ENCODE measurements around the gene TRIM7.
"Not testable (repeated sequence)": the region's sequence is repeated elsewhere in the genome, so short reads cannot be mapped to it uniquely, and the experiment has no call there.

TRIM7 gene

DNA sequence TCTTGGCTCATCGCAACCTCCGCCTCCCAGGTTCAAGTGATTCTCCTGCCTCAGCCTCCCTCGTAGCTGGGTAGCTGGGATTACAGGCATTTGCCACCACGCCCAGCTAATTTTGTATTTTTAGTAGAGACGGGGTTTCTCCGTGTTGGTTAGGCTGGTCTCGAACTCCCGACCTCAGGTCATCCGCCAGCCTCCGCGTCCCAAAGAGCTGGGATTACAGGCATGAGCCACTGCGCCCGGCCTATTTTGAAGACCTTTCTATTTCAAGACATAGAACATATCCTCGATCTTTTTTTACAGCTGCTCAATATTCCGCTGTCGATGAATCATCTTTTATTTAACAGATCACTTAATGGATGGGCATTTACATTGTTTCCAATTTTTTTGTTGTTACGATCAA is 5.7 kb upstream of the TRIM7 start:
- not testable (repeated sequence) for DNase-seq

DNA sequence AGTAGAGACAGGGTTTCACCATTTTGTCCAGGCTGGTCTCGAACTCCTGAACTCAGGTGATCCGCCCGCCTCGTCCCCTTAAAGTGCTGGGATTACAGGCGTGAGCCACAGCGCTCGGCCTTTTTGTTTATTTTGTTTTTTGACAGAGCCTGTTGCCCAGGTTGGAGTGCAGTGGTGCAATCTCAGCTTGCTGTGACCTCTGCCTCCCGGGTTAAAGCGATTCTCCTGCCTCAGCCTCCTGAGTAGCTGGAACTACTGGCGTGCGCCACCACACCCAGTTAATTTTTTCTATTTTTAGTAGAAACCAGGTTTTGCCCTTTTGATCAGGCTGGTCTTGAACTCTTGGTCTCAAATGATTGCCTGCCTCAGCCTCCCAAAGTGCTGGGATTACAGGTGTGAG is 5.2 kb upstream of the TRIM7 start:
- not testable (repeated sequence) for DNase-seq

DNA sequence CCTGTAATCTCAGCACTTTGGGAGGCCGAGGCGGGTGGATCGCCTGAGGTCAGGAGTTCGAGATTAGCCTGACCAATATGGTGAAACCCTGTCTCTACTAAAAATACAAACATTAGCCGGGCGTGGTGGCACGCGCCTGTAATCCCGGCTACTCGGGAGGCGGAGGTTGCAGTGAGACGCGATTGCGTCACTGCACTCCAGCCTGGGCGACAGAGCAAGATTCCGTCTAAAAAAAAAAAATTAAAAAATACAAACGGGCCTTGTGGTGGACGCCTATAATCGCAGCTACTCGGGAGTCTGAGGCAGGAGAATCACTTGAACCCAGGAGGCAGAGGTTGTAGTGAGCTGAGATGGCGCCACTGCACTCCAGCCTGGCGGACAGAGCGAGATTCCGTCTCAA is 4.0 kb upstream of the TRIM7 start:
- DNase-seq: not testable (repeated sequence)

DNA sequence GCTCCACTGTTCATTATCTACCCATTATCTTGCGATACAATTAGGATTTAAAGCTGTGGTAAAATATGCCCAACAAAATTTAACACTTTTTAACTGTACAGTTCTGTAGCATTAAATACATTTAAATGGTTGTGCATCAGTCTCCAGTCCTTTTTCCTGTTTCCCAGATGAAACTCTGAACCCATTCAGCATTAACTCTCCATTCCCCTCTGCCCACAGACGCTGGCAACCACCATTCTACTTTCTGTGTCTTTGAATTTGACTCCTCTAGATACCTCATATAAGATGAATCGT is 2.9 kb upstream of the TRIM7 start:
- no peak for DNase-seq

DNA sequence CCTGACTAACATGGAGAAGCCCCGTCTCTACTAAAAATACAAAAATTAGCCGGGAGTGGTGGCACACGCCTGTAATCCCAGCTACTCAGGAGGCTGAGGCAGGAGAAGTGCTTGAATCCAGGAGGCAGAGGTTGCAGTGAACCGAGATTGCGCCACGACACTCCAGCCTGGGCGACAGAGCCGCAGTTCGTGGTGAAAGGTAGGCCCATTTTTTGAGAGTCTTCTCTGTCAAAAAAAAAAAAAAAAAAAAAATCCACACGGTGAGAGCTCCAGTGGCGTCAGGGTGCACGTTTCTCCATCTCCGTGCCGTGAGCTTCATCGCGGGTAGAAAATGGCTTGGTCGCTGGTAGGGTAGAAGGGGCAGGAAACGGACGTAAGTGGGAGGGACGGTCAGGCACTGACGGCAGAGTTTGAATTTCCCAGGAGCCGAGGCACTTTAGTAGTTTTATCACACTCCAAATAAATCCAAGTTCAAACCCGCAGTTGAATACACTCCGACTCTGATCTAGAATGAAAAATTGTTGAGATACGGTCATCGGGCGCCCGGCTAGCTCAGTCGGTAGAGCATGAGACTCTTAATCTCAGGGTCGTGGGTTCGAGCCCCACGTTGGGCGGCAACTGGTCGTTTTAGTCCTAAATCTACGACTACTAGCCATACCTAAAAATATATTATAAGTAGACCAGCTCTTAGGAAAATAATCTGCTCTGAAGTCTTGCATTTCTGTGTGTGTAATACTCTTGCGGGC is 2.4 kb upstream of the TRIM7 start:
- peak; percentile 87 for DNase-seq

DNA sequence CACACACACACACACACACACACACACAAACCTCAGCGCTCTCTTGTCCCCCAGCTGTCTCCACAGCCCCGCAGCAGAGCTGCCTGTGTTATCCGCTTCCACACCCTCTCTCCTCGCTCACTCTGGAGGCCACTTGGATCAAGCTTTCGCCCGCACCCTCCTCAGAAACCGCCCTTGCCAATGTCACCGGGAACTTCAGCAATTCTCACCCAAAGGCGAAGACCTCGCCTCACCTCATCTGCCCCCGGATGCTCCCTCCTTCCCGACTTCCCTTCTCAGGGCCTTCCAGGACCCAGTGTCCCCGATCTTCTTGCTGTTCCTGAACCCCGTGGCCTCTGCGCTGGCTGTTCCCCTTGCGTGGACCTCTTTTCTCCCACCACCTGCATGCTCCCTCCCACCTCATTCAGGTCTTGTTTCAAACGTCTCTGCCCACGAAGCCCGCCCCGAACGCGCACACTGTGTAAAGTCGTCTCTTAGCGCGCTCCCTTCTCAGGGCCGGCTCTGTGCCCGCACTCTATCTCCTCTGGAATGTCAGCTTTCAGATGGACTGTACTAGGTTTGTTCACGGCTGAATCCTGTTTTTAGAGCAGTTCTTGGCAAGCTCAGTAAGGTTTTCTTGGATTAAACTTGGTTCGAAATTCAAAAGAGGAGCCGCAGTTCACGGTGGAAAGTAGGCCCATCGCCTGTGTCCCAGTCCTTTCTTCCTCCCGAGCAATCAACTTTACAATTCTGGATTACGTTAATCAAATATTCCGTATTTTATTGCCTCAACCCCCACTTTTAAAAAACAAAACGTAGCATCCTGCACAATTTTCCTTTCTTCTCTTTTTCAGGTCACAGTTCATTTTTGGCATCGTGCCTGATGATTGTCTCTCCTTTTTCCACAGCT is 1.0 kb upstream of the TRIM7 start:
- DNase-seq: no peak

DNA sequence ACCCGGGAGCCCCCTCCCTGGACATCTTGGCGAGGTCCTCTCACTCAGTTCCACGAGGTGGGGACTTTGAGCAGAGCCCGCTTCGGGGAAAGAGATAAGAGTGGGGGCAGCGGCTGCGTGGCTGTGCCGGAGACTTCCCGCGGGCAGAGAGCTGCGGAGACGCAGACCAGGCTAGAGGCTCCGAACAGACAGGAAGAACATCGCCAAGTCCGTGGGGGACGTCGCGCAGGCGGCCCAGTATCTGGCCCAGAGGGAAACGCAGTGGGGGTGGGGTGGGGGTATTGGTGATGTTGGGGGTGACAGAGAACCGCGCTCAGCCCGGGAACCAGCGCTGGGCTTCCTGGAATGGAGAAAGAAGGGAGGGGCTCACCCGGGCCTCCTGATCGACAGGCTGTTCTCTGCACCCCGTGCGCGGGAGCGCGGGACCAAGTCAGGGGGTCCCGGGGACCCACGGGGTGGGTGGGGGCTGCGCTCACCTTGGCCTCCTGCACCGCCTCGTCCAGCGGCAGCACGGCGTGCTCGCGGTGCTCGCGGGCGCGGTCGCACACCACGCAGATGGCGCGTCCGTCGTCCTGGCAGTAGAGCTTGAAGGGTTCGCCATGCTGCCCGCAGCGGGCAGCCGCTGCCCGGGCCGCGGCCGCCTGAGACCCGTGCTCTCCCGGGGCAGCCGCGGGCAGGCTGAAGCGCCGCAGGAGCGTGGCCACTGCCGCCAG is 727 bp downstream of the TRIM7 start:
- DNase-seq: no peak

DNA sequence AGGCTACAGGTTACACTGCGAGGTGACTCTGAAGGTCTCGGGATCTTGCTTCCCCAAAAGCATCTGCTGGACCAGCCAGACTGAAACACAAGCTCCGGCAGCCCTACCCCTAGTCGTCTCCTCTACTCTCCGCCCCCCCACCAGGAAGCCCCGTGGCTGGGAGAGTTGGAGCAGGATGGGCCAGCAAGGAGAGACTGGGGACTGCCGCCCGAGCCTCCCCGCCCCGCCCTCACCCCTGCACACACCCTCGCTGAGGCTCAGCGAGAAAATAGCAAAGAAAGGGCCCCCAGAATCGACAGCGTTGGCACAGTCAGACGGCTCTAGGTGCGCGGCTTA is 1.3 kb downstream of the TRIM7 start:
- DNase-seq: no peak

DNA sequence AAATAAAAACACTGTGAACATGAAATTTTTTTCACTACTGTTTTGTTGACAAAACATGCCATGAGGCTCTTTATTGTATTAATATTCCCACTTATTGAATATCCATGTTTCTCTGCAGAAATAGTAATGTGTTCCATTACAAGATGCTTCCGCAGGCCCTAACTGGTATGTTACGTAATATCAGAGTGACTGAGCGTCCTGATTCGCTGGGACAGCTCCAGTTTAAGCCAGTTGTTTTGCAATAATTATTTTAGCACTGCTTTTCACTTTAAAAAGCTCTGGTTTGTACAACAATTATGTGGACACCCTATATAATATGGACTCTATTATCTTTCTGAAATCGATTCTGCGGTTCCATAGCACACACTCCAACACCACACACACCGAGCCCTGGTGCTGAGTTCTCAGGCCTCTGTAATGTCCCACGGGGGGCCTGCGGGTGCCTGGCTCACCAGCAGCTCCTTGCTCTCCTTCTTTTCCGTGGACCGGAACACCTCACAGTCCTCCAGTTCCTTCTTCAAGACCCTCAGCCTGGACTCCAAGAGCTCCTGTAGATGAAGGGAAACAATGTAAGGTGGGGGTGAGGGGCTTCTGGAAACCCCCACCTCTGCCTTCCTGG is 1.8 kb downstream of the TRIM7 start:
- DNase-seq: no peak

DNA sequence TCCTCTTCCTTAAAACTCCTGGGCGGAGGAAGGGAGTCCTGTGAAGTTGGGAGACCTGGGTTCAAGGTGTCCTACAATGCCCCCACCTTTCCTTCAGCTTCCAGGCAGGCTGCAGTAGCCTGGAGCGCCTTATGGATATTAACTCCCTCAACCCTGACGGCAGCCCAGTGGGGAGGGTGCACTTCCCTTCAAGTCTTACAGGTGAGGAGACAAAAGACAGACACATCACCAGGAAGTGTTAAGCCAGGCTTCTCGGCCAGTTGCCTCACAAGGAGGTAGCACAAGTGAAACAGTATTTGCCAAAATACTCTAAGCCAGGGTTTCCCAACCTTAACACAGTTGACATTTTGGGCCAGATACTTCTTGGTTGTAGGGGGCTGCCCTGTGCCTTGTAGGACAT is 4.2 kb downstream of the TRIM7 start:
- DNase-seq: no peak

DNA sequence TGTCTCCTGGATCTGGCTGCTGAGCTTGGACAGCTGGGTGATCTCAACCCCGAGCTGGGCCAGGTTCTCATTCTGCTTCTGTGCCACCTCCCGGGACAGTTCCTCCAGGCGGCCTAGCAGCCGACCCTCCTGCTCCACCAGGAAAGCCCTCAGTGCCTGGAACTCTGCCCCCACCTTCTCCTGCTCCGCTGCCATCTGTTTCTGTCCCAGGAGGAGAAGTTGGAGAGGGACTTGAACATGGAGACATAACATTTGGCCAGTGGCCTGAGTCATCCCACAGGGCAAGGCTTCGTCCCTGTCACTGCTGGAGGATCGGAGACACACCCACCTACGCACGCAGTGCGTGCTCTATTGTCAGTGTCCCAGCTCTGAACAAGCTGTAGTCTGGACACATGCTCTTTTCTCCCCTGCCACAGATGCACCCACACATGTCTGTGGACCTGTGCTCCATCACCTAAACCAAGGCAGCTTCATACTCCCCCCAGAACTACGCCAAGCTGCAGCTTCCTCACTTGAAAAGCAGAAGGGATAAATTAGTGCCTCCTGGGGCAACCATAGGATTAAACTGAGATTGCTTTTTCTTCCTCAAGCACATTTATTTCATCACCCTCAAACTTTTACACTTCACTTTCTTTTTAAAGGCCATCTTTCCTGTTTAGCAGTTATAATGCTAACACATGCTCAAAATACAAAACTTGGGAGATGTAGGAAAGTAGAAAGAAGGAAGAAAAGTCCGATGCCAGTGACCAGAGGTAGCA is 4.9 kb downstream of the TRIM7 start:
- DNase-seq: no peak

DNA sequence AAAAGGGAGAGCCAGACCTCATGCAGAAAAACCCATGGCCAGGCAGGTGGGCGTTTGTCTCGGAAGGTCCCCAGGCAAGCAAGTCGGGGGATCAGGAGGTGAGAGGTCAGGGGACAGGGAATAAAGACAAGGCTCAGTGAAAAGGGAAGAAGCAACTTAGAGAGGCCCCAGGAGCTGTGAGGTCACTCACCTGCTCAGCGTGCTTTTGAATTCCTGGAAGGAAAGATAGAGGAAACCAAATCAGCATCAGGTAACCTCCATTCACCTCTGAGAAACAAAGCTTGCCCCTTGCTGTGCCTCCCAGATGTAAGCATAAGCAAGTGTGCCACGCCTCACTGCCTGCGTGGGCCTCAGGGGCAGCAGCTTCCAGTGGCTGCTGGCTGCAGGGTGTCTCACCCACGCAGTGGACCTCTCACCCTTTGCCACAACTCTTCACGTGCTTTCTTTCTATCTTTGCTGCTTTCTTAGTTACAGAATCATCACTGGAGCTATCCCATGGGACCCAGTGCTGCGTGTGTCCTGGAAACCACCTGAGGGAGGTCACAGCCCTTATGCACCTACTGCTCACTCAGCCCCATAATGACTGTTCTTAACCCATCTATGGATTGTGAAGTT is 6.0 kb downstream of the TRIM7 start:
- DNase-seq: no peak

DNA sequence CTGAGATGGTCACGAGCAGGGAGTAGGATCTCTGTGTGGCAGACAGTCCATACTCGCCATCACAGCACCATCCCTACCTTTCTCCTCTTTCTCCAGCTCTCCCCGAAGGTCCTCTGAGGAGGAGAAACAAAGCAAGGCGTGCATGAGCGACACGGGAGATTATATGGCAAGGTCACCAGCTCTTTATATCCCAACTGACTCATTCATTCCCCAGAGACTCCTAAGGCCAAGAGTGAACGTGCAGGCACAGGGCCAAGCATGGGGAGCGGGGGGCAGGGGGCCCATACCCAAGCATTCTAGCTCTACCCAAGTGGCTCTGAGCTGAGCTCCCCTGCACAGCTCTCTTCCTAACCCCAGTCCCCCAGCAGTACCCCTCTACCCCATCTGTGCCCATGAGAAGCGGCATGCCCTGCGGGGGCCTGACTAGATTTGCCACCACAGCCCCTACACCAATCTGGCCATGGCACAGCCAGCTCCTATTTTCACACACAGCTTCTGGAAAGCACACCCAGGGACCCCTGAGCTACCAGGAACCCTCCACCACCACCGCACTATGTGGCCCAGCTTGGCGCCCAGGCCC is 6.8 kb downstream of the TRIM7 start:
- no peak for DNase-seq

DNA sequence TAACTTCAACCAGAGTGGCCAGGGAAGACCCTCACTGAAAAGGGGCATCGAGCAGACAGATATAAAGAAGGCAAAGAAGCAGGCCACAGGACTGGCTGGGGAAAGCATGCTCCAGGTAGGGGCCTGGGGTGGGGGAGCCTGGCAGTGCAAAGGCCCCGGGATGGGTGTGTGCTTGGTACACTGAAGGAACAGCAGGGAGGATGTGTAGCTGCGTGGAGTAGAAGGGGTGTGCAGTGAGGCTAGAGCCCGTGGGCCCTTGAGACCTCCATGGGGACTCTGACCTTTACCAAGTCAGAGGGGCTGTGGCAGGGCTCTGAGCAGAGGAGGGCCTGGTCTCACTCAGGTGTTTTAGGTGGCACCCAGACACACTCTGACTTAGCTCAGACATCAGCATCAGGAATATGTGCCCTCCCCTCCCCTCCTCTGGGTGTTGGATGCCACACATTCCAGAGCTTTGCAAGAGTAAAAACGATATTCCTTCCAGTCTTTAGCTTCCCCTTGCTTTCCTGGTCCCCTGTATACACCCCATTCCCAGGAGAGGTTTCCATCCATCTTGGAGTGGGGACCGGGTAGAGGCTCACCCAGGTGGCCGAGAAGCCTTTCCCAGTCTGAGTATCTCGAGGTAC is 7.6 kb downstream of the TRIM7 start:
- no peak for DNase-seq

DNA sequence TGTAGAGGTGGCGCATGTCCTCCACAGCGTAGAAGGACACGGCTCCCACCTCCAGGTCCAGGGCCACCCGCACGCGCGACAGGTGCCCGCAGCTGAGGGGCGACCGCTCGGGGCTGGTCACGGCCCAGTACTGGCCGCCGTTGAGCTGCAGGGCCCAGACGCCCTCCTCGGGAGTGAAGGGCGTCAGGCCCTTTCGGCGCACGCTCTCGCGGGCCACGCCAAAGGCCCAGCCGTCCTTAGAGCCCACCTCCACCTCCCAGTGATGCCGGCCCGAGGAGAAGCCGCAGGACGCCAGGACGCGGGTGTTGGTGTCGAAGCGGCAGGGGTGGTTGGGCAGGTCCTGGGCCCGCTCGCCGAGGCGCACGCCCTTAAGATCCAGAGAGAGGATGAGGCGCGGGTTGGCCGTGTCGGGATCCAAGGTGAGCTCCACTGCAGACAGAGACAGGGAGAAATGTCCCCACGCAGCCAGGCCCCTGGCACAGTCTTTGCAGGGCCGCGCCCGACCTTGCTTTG is 9.7 kb downstream of the TRIM7 start:
- no peak for DNase-seq

DNA sequence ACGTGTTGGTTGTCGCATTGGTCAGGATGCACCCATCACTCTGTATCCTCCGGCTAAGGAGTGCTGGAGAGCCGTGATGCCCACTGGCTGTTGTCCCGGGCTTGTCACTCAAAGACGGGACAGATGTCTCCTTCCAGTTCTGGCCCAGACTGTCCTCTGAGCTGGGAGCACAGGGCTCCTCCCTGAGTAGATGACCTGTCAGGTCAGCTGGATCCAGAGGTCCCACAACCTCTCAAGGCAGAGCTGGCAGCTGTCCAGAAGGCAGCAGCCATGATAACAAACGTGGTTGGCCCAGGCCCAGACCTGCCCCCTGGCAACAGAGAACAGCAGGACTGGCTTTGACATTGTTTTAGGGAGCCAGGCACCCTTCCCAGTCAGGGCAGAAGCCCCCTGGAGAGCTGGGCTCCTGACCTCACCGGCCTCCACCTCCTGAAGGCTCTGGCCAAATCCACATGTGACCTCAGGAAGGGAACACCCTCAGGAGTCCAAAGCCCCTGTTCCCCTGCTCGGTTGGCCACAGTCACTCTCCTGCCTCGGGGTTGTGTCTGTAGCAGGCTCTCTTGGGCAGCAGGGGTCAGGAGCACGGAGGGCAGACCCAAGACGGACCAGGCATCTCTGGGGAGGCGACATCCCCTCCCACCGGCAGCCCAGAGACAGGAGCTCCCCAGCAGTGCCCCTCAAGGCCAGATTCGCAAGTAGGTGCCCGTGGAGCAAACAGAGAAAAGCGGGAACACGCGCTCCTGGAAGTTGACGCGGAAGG is 10.3 kb downstream of the TRIM7 start:
- DNase-seq: no peak

DNA sequence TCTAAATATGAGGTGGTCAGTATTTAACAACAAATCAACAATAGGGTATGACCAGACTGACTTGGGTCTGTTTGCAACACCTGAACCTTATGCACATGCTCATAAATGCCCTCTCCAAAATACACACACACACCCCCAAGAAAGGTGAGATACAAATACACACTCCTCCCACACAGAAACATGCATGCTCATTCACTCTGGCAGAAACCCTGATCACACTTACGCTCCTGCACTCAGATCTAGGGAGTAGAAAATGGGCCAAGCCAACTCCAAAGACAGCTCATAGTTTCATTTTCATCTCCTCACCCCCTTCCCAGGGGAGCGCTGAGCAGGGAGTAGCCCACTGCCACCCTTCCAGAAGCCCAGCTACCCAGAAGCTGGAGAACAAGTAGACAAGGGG is 11.3 kb downstream of the TRIM7 start:
- DNase-seq: no peak

DNA sequence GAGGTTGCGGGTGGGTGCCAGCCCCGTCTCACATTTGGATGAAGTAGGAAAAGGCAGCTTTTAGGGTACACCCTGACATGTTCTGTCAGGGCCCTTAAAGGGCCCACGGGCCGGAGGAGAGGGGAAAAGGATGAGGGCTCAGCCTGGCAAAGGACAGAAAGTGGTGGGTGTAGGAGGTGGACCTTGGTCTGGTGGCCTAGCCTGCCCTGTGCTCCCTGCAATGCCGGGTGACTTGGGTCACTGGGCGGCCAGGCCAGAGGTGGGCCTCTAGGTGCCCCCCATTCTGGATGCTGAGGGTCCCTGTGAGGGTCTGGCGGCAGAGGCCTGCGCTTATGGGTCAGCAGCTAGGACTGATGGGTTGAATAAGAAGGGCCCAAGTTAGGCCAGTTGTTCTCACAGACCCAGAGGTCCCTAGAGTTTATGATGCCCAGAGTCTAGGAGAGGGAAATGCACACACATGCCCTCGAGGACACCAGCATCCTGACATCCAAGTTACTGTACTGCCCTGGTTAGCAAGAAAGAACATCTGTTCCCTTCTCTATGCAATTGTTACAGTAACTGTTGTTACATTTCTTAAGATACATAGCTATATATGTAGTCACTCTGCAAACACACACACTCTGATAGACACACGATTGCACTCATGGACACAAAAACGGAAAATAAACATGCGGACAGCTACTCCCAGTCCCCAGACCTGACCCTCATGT is 12.5 kb downstream of the TRIM7 start:
- DNase-seq: no peak

DNA sequence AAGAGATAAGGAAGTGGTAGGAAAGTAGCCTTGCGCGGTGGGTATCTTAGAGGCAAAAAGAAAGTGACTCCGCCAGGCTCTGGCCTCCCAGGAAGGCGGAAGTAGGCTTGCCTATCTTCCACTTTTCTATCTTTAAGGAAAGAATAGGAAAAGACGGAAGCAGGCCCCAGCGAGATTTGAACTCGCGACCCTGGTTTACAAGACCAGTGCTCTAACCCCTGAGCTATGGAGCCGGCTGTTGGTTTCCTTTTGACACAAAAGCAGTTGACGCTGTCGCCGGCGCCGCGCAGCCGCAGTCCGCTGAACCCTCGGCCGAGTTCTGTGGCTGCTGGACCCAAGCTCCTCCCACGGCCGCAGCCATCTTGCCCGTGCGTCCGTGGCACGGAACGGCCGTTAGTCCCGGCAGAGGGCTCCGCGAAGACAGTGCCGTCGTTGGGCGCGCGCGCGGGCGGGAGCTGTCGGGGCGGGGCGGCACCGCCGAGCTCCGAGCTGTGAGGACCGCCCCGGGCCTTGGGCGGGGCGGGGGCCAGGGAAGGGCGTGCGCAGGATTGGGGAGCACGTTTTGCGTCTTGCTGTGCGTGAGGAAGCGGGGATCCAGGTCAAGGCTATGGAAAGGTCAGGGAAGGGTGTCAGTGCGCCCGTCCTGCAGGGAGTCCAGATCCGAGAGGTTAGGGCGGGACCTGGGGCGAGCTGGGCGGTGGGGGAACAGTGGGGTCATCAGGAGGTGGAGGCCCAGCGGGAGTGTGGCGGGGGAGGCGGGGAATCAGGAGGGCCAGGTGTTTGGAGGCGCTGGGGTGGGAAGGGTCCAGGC is 13.3 kb downstream of the TRIM7 start:
- peak; percentile 98 for DNase-seq
